ENCODE results near the gene FLNB.

The FLNB gene

DNA sequence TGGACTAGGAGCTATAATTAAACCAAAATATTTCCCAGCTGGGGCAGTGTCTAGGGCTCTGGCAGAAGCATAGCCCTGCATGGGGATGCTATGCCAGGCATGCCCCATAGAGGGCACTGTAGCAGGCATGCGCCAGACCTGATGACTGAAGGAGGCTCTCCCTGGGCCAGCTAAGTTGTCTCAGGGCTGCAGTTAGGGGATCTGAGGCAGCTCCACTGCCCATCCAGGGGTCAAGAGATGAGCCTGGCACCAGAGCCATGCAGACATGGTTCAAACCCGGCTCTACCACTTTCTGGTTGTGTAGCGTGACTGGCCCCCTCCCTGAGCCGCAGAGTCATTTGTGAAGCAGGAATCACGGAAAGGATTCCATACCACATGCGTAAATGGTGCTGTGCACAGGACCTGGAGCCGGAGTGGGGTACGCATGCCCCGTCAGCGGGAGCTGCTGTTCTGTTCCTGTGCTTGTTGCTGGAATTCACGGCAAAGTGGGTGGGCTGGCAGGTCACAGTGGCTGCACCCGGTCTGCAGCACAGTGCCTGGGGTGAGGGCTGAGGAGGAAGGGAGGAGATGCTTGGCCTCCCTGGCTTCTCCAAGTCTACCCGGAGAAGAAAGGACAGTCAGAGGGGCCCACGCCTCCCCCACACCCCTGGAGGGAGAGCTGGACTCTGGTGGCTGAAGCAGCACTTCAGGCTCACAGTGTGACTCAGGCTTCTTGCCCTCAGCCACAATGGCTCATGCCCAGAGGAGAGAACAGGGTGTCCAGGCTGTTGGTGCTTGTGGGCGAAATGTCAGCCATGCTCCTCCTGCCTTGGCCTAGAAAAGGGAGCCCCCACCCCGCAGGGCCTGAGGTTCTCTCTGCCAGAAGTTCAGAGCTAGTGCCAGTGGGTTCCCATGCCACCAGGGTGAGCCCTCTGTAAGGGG, 159.5 kb downstream of the FLNB start:
- Histone ChIP-seq H3K4me2 (ENCODE audit: low read length) (no peak overlapping the region), H3K9me2 (ENCODE audit: low read depth, low read length) (no peaks in the 10 kb centered on the region), H3K9ac (ENCODE audit: low read length) (no peak overlapping the region), H3K27me3 (ENCODE audit: insufficient read depth, low read length) (no peaks in the 10 kb centered on the region), H3K36me3 (ENCODE audit: insufficient read depth, low read length) (no peaks in the 10 kb centered on the region), H2AFZ (ENCODE audit: low read length) (no peak overlapping the region), H3F3A (ENCODE audit: insufficient read depth, low read length) (no peaks in the 10 kb centered on the region), H3K4me3 (ENCODE audit: low read depth, low read length, poor library complexity, severe bottlenecking) (no peak overlapping the region), H3K27ac (ENCODE audit: low read depth, low read length, poor library complexity, severe bottlenecking) (no peak overlapping the region), H3K9me3 (ENCODE audit: low read length) (no peaks in the 10 kb centered on the region), H3K79me2 (ENCODE audit: insufficient read depth, low read length) (no peaks in the 10 kb centered on the region), H4K20me1 (ENCODE audit: insufficient read depth, low read length) (no peaks in the 10 kb centered on the region), H3K4me1 (ENCODE audit: insufficient read depth, low read length, severe bottlenecking) (no peaks in the 10 kb centered on the region)
- TF ChIP-seq, protein P1, sequence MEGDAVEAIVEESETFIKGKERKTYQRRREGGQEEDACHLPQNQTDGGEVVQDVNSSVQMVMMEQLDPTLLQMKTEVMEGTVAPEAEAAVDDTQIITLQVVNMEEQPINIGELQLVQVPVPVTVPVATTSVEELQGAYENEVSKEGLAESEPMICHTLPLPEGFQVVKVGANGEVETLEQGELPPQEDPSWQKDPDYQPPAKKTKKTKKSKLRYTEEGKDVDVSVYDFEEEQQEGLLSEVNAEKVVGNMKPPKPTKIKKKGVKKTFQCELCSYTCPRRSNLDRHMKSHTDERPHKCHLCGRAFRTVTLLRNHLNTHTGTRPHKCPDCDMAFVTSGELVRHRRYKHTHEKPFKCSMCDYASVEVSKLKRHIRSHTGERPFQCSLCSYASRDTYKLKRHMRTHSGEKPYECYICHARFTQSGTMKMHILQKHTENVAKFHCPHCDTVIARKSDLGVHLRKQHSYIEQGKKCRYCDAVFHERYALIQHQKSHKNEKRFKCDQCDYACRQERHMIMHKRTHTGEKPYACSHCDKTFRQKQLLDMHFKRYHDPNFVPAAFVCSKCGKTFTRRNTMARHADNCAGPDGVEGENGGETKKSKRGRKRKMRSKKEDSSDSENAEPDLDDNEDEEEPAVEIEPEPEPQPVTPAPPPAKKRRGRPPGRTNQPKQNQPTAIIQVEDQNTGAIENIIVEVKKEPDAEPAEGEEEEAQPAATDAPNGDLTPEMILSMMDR (IDR thresholded peaks at IDR 0.05; ENCODE audit: low read length): peak; percentile 94
- TF ChIP-seq EZH2 (IDR thresholded peaks at IDR 0.05; ENCODE audit: borderline replicate concordance, low read length): no peak

DNA sequence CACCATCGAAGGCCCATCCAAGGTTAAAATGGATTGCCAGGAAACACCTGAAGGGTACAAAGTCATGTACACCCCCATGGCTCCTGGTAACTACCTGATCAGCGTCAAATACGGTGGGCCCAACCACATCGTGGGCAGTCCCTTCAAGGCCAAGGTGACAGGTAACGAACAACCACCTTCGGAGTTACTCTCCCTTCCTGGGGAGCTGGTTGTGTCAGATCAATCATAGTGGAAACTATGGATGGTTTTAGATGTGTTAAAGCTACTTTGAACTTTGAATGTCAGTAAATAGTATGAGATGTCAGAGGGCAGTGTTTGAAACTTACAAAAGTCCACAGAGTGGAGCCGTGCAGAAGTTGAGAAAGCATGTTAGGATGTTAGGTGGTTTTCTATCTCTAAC, 160.3 kb downstream of the FLNB start:
- Histone ChIP-seq H3K9me3 (ENCODE audit: low read length) (no peaks in the 10 kb centered on the region), H4K20me1 (ENCODE audit: insufficient read depth, low read length) (no peaks in the 10 kb centered on the region), H3F3A (ENCODE audit: insufficient read depth, low read length) (no peaks in the 10 kb centered on the region), H3K27me3 (ENCODE audit: insufficient read depth, low read length) (no peaks in the 10 kb centered on the region), H3K4me3 (ENCODE audit: low read depth, low read length, poor library complexity, severe bottlenecking) (no peak overlapping the region), H3K4me1 (ENCODE audit: insufficient read depth, low read length, severe bottlenecking) (no peaks in the 10 kb centered on the region), H3K27ac (ENCODE audit: low read depth, low read length, poor library complexity, severe bottlenecking) (no peak overlapping the region), H3K36me3 (ENCODE audit: insufficient read depth, low read length) (no peaks in the 10 kb centered on the region), H3K9ac (ENCODE audit: low read length) (no peak overlapping the region), H3K9me2 (ENCODE audit: low read depth, low read length) (no peaks in the 10 kb centered on the region), H3K79me2 (ENCODE audit: insufficient read depth, low read length) (no peaks in the 10 kb centered on the region), H3K4me2 (ENCODE audit: low read length) (no peak overlapping the region), H2AFZ (ENCODE audit: low read length) (no peak overlapping the region)
- TF ChIP-seq, protein P1 (IDR thresholded peaks at IDR 0.05; ENCODE audit: low read length): no peak
- no peak for TF ChIP-seq EZH2 (IDR thresholded peaks at IDR 0.05; ENCODE audit: borderline replicate concordance, low read length)

GRCh38 chr3:58169371-58169770, 161.1 kb downstream of the FLNB start:
- Histone ChIP-seq H3K4me2 (ENCODE audit: low read length) (no peak overlapping the region), H4K20me1 (ENCODE audit: insufficient read depth, low read length) (no peaks in the 10 kb centered on the region), H2AFZ (ENCODE audit: low read length) (no peak overlapping the region), H3K9ac (ENCODE audit: low read length) (no peak overlapping the region), H3K9me2 (ENCODE audit: low read depth, low read length) (no peaks in the 10 kb centered on the region), H3K79me2 (ENCODE audit: insufficient read depth, low read length) (no peaks in the 10 kb centered on the region), H3K9me3 (ENCODE audit: low read length) (no peaks in the 10 kb centered on the region), H3K27me3 (ENCODE audit: insufficient read depth, low read length) (no peaks in the 10 kb centered on the region), H3K27ac (ENCODE audit: low read depth, low read length, poor library complexity, severe bottlenecking) (no peak overlapping the region), H3F3A (ENCODE audit: insufficient read depth, low read length) (no peaks in the 10 kb centered on the region), H3K4me3 (ENCODE audit: low read depth, low read length, poor library complexity, severe bottlenecking) (no peak overlapping the region), H3K36me3 (ENCODE audit: insufficient read depth, low read length) (no peaks in the 10 kb centered on the region), H3K4me1 (ENCODE audit: insufficient read depth, low read length, severe bottlenecking) (no peaks in the 10 kb centered on the region)
- TF ChIP-seq, protein P1 (IDR thresholded peaks at IDR 0.05; ENCODE audit: low read length): no peak
- TF ChIP-seq EZH2 (IDR thresholded peaks at IDR 0.05; ENCODE audit: borderline replicate concordance, low read length): no peak
